GM23248 (cell line): ENCODE data around the gene HMGCR. TPM values are rescaled to one million over a fixed set of nuclear protein-coding genes. Genes with fewer than 3 reads are reported as not detected.

ENCODE experiments used
- DNase-seq: peaks from one replicate; pipeline ENCODE4 v3.0.0-alpha.2; 2015
- H2AFZ ChIP-seq: fragments of 200-600 bp; sonication (generic); 2 replicates; pipeline ENCODE4 v1.6.1; 2016; ENCODE audit warnings: antibody characterized with exemption
- H3F3A ChIP-seq: fragments of 200-600 bp; sonication (generic); 2 replicates; pipeline ENCODE4 v1.6.1; 2016; ENCODE audit warnings: mild to moderate bottlenecking, antibody characterized with exemption, mixed run types; ENCODE audit not compliant: insufficient read depth
- H3K27ac ChIP-seq: fragments of 200-600 bp; sonication (generic); 2 replicates; pipeline ENCODE4 v1.5.1; 2016; ENCODE audit warnings: mild to moderate bottlenecking
- H3K27me3 ChIP-seq: fragments of 200-600 bp; sonication (generic); replicated peaks from 2 replicates; pipeline ENCODE4 v1.6.1; 2016; ENCODE audit warnings: mild to moderate bottlenecking; ENCODE audit not compliant: insufficient read depth
- H3K36me3 ChIP-seq: fragments of 200-600 bp; sonication (generic); 2 replicates; pipeline ENCODE4 v1.6.1; 2016; ENCODE audit warnings: low read depth, mild to moderate bottlenecking
- H3K4me1 ChIP-seq: fragments of 200-600 bp; sonication (generic); 2 replicates; pipeline ENCODE4 v1.6.1; 2016; ENCODE audit warnings: mild to moderate bottlenecking; ENCODE audit not compliant: insufficient read depth
- H3K4me2 ChIP-seq: fragments of 200-600 bp; sonication (generic); one replicate; pipeline ENCODE4 v1.6.1; 2016; ENCODE audit warnings: mild to moderate bottlenecking; ENCODE audit not compliant: unreplicated experiment
- H3K4me3 ChIP-seq: fragments of 200-600 bp; sonication (generic); 2 replicates; pipeline ENCODE4 v1.5.1; 2016; ENCODE audit warnings: mild to moderate bottlenecking
- H3K79me2 ChIP-seq: fragments of 200-600 bp; sonication (generic); 2 replicates; pipeline ENCODE4 v1.6.1; 2016; ENCODE audit warnings: mild to moderate bottlenecking; ENCODE audit not compliant: insufficient read depth
- H3K9ac ChIP-seq: fragments of 200-600 bp; sonication (generic); 2 replicates; pipeline ENCODE4 v1.6.1; 2016; ENCODE audit warnings: mild to moderate bottlenecking
- H3K9me2 ChIP-seq: fragments of 200-600 bp; sonication (generic); 2 replicates; pipeline ENCODE4 v1.6.1; 2016; ENCODE audit warnings: mixed run types, mild to moderate bottlenecking, moderate library complexity; ENCODE audit not compliant: insufficient read depth
- H3K9me3 ChIP-seq: fragments of 200-600 bp; sonication (generic); one replicate; pipeline ENCODE4 v1.6.1; 2017; ENCODE audit warnings: low read depth
- H4K20me1 ChIP-seq: fragments of 200-600 bp; sonication (generic); 2 replicates; pipeline ENCODE4 v1.6.0; 2016; ENCODE audit not compliant: insufficient read depth
- EZH2 ChIP-seq: fragments of 200-600 bp; sonication (generic); IDR thresholded peaks from 2 replicates; pipeline ENCODE4 v1.6.1; 2018; ENCODE audit warnings: antibody characterized with exemption, mild to moderate bottlenecking; ENCODE audit not compliant: insufficient read depth, poor library complexity, severe bottlenecking
- EZH2phosphoT487 ChIP-seq: fragments of 200-600 bp; sonication (generic); IDR thresholded peaks from 2 replicates; pipeline ENCODE4 v1.6.1; 2018; ENCODE audit warnings: antibody characterized with exemption, moderate library complexity, mild to moderate bottlenecking, low read depth; ENCODE audit not compliant: insufficient read depth
- WGBS, 2 experiments: methylation state at CpG; one replicate each; pipeline ENCODE4 v1.1.6; 2015 to 2017; ENCODE audit warnings: low lambda C conversion rate in 2 of 2, low coverage in 1 of 2; ENCODE audit errors: missing lambda C conversion rate in 2 of 2; 5-methylcytosine and 5-hydroxymethylcytosine counted together
- in situ Hi-C: fragments of 300-500 bp; cut with MboI; formaldehyde crosslinking; loops from 2 replicates; pipeline ENCODE4 v1.15.0; 2020
- polyA plus RNA-seq: library from polyadenylated mRNA; unstranded; fragments of >200 nt; fragmentation: Nextera tagmentation; extraction: Ambion mirVana; gene quantifications from 2 replicates; pipeline ENCODE4 v1.2.1, GENCODE V29; 2016
- total RNA-seq: library from RNA; depleted of rRNA; stranded (reverse); fragments of >200 nt; shearing (Covaris generic); gene quantifications from 2 replicates; pipeline ENCODE4 v1.2.3, GENCODE V29; 2014

Gene HMGCR
- total and polyA plus RNA-seq, 2 experiments from 2014 or later, result 14.4 to 34.0 TPM

- Histone ChIP-seq H2AFZ (no peak overlapping the region), H3K36me3 (no peaks in the 10 kb centered on the region), H3K9me3 (no peaks in the 10 kb centered on the region), H3K9ac (no peak overlapping the region), H3K4me2 (no peak overlapping the region), H4K20me1 (no peaks in the 10 kb centered on the region), H3F3A (peaks cover 11% of the 10 kb centered on the region), H3K4me3 (no peak overlapping the region), H3K27me3 (no peaks in the 10 kb centered on the region), H3K27ac (no peak overlapping the region), H3K79me2 (no peaks in the 10 kb centered on the region), H3K4me1 (peaks cover 14% of the 10 kb centered on the region), H3K9me2 (no peaks in the 10 kb centered on the region)
- WGBS, 2 experiments, result 78 to 87% methylated on average over 5 of the region's 5 CpGs
- TF ChIP-seq EZH2phosphoT487, result no peak
- no peak for DNase-seq
- in situ Hi-C loops, result no loop called here
Measured at GRCh38 chr5:75322066-75322465, 15.0 kb upstream of the HMGCR start.

DNA sequence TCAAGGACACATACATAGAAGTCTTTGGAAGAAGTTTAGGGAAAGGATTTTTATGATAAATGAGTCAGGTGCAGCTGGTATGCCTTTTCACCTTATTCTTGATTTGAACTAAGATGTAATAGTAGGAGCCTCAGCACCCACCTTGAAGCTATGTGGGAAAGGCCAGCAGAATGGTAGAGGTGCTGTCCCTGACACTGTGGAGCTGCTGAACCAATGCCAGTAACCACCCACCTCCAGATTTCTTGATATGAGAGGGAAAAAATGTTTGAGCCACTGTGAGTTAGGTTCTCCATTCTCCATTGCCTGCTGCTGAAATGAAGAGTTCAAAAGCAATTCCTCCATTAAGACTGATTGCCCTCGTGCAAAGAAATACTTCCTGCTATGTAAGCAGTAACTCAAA lies 12.2 kb upstream of the HMGCR start:
- WGBS, 2 experiments, result 47 to 52% methylated on average over 1 of the region's 1 CpG
- no peak overlapping the region for H3K4me2 ChIP-seq
- H3K9ac ChIP-seq, result no peak overlapping the region
- H4K20me1 ChIP-seq, result no peaks in the 10 kb centered on the region
- H3F3A ChIP-seq, result peaks cover 11% of the 10 kb centered on the region
- H3K79me2 ChIP-seq, result no peaks in the 10 kb centered on the region
- no peak for DNase-seq
- no peak overlapping the region for H3K4me3 ChIP-seq
- H3K9me3 ChIP-seq, result no peaks in the 10 kb centered on the region
- in situ Hi-C loops, result no loop called here
- H3K4me1 ChIP-seq, result peaks cover 14% of the 10 kb centered on the region
- no peaks in the 10 kb centered on the region for H3K27me3 ChIP-seq
- no peak overlapping the region for H3K27ac ChIP-seq
- no peaks in the 10 kb centered on the region for H3K9me2 ChIP-seq
- TF ChIP-seq EZH2phosphoT487, result no peak
- TF ChIP-seq EZH2, result no peak
- H2AFZ ChIP-seq, result no peak overlapping the region
- no peaks in the 10 kb centered on the region for H3K36me3 ChIP-seq

- Histone ChIP-seq H3K79me2 (no peaks in the 10 kb centered on the region), H2AFZ (no peak overlapping the region), H3K9me2 (no peaks in the 10 kb centered on the region), H3F3A (peaks cover 11% of the 10 kb centered on the region), H4K20me1 (no peaks in the 10 kb centered on the region), H3K36me3 (no peaks in the 10 kb centered on the region), H3K4me2 (no peak overlapping the region), H3K27me3 (no peaks in the 10 kb centered on the region), H3K27ac (no peak overlapping the region), H3K9ac (no peak overlapping the region), H3K9me3 (no peaks in the 10 kb centered on the region), H3K4me1 (peaks cover 13% of the 10 kb centered on the region), H3K4me3 (no peak overlapping the region)
- no peak for DNase-seq
- no peak for TF ChIP-seq EZH2phosphoT487
- TF ChIP-seq EZH2, result no peak
- in situ Hi-C loops, result no loop called here
- 93 to 100% methylated on average over 1 of the region's 1 CpG for WGBS, 2 experiments
Measured at GRCh38 chr5:75325242-75325641, 11.8 kb upstream of the HMGCR start.

DNA sequence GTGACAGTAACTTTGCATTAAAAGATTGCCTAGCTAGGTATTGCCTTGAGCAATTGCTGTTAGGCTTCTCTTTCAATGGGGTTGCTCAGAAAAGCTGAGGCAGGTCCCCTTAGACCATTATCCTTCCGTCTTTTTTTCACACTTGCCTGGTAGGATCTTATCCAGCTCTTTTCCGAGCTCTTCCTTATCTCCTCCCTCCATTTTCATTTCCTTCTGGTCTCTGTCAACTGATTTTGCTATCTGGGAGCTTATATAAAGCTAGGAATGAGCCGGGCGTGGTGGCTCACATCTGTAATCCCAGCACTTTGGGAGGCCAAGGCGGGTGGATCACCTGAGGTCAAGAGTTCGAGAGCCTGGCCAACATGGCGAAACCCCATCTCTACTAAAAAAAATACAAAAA lies 6.6 kb upstream of the HMGCR start:
- WGBS, 2 experiments, result 77 to 83% methylated on average over 7 of the region's 7 CpGs
- DNase-seq, result no peak
- no peak overlapping the region for H3K27ac ChIP-seq
- no peak for TF ChIP-seq EZH2
- no peak for TF ChIP-seq EZH2phosphoT487
- no peak overlapping the region for H3K4me2 ChIP-seq
- no peaks in the 10 kb centered on the region for H3K4me1 ChIP-seq
- H3K4me3 ChIP-seq, result no peak overlapping the region
- H3F3A ChIP-seq, result no peaks in the 10 kb centered on the region
- no peaks in the 10 kb centered on the region for H4K20me1 ChIP-seq
- H3K9me2 ChIP-seq, result no peaks in the 10 kb centered on the region
- H3K36me3 ChIP-seq, result no peaks in the 10 kb centered on the region
- in situ Hi-C loops, result no loop called here
- no peaks in the 10 kb centered on the region for H3K9me3 ChIP-seq
- H2AFZ ChIP-seq, result no peak overlapping the region
- no peaks in the 10 kb centered on the region for H3K27me3 ChIP-seq
- no peak overlapping the region for H3K9ac ChIP-seq
- no peaks in the 10 kb centered on the region for H3K79me2 ChIP-seq
